Measurements from ENCODE around the gene ZBTB24.

Gene ZBTB24

GRCh38 chr6:109503327-109504224, 20.6 kb upstream of the ZBTB24 start:
- no peak for DNase-seq (ENCODE audit: extremely low read depth in 1 of 2, low read depth in 1 of 2)

- no peak for DNase-seq (ENCODE audit: extremely low read depth in 1 of 2, low read depth in 1 of 2)
These were observed 15.9 kb upstream of the ZBTB24 start for GRCh38 chr6:109498936-109499335.

DNA sequence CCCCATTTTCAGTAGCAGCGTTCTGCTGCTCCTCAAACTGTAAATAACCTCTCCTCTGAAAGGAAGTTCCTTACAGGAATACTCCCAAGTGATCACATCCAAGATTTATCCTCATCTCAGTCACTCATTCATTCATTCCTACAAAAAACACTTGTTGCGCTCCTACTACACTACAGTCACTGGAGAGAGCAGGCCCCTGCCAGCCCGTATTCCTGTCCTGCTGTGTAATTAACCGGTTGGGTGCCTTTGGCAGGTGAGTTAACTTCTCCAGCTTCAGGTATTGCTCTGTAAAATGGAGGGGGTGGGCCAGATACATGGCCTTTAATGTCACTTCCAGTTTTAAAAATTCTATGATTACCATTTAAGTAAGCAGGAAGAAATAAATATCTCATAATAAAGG, 15.0 kb upstream of the ZBTB24 start:
- no peak for DNase-seq (ENCODE audit: extremely low read depth in 1 of 2, low read depth in 1 of 2)

DNA sequence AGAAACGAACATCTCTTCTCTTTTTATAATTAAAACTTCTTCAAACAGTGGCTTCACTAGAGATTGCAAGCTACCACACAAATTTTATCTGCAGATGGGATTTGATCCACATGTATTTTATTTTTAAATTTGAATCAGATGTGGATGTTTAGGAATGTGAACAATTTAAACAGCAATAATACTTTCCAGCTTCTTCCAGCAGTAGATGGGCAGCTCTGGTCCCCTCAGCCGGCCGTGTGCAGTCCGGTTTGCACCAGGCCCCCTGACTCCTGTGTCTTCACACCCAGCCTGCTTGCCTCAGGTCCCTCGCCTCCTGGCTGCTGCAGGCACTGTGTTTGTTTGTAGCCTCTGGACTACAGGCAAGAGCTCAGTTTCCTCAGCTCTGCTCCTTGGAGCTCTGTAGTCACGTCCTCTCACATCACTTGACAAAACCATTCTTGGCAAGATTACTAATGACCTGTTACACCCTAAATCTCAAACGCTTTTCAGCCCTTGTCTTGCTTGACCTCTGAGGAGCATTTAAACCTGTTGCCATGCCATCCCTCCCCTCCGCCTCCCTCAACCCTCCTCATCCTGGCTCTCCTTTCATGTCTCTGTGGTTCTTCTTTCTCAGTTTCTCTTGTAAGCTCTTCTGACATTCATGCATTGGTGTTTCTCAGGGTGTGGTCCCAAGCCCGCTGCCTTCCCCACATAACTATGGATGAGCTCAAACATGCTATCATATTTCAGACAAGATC, 13.2 kb upstream of the ZBTB24 start:
- no peak for DNase-seq (ENCODE audit: extremely low read depth in 1 of 2, low read depth in 1 of 2)

DNA sequence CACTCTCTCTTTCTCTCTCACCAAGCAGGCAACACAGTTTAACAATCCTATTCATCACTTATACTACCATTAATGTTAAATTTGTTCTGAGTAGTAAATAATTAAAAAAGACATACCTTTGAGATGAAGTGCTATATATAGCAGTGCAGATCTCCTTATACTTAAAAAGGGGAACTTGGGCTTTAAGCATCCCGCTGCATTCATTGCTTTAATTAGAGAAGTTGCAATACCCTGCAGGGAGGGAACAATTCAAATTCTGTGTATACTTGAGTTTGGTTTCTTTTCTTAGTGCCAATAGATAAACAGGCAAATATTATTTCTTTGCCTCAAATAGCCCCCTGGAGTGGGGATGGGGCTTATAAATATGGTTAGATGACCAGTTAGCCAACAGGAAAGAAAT, 10.8 kb upstream of the ZBTB24 start:
- DNase-seq (ENCODE audit: extremely low read depth in 1 of 2, low read depth in 1 of 2), result no peak

GRCh38 chr6:109491207-109491938, 8.4 kb upstream of the ZBTB24 start:
- no peak for DNase-seq (ENCODE audit: extremely low read depth in 1 of 2, low read depth in 1 of 2)

GRCh38 chr6:109490713-109491112, 7.7 kb upstream of the ZBTB24 start:
- DNase-seq (ENCODE audit: extremely low read depth in 1 of 2, low read depth in 1 of 2), result no peak

- DNase-seq (ENCODE audit: extremely low read depth in 1 of 2, low read depth in 1 of 2), result no peak
These were observed 5.0 kb upstream of the ZBTB24 start for GRCh38 chr6:109488001-109488400.

DNA sequence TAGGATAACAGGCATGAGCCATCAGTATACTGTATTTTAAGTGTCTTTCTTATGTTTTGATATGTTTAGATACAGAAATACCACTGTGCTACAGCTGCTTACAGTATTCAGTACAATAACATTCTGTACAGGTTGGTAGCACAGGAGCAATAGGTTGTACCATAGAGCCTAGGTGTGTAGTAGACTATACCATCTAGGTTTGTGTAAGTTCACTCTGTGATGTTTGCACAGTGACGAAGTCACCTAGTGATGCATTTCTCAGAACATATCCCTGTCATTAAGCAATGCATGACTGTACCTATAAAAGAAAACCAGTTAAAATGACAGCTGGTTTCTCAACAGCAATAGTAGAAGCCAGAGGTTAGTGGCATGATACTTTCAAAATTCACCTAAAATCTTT, 3.0 kb upstream of the ZBTB24 start:
- no peak for DNase-seq (ENCODE audit: extremely low read depth in 1 of 2, low read depth in 1 of 2)

- DNase-seq (ENCODE audit: extremely low read depth in 1 of 2, low read depth in 1 of 2), result no peak
These were observed 2.4 kb upstream of the ZBTB24 start for GRCh38 chr6:109485266-109485935.

GRCh38 chr6:109484122-109484521, 1.1 kb upstream of the ZBTB24 start:
- DNase-seq (ENCODE audit: extremely low read depth in 1 of 2, low read depth in 1 of 2), result no peak

DNA sequence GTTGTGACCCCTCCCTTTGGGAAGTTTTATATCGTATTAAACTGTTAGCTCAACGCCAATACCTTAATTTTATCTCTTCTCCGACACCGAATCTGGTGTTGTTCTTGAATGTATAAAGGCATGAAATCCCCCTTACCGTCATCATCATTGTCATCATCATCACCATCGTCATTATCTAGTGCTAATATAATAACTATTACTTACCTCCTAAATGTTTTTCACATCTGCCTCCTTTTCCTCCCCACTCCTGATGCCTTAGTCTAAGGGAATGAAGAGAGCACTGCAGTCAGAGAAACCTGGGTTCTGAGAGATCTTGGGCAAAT, 677 bp upstream of the ZBTB24 start:
- DNase-seq (ENCODE audit: extremely low read depth in 1 of 2, low read depth in 1 of 2), result no peak

DNA sequence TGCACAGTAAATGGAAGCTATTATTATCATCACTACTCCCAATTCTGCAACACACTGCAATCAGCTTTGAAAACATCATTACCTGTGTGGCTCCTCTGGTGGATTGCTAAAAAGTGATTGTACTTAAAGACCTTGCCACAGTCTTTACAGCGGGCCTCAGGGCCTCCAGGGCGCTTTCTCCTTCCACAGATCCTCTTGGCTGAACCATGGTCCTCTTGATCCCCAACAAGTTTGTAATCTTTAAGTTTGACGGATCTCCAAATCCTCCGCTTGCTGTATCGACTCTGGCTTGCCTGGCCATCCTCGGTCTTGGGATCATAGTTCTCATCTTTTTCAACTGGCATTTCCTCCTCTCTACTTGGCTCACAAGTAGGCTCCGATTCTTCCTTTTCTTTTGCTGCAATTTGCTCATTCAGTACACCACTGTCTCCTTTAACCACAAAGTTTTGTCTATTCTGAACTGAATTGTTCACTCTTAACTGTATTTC, 2.0 kb downstream of the ZBTB24 start:
- DNase-seq (ENCODE audit: extremely low read depth in 1 of 2, low read depth in 1 of 2), result no peak

DNA sequence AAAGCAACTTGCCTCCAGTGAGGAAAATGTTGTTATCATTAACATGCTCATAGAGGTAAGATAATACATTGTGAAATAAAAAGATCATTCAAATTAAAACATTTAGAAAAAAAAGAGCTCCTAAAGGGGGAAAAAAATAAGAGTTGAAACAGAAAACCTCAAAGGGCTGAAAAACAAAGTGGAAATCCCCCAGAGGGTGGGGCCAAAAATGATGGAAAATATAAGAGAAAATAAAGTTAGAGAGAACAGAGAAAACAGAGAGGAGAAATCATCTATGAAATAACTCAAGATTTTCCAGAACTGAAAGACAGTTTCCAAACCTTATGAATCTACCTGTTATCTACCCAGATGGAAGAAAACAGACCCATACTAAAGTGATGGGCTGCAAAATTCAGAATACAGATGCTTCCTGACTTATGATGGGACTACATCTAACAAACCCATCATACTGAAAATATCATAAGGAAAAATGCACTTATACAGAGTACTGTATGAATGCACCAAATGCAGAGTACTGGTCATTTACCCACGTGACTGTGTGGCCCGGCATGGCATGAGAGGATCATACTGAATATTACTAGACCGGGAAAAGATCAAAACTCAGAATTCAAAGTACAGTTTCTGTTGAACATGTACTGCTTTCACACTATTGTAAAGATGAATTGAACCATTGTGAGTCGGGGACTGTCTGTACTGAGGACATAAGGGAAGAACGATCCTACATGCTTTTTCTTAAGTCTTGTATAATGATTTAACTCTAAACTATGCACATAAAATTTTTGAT, 4.0 kb downstream of the ZBTB24 start:
- DNase-seq (ENCODE audit: extremely low read depth in 1 of 2, low read depth in 1 of 2), result no peak

DNA sequence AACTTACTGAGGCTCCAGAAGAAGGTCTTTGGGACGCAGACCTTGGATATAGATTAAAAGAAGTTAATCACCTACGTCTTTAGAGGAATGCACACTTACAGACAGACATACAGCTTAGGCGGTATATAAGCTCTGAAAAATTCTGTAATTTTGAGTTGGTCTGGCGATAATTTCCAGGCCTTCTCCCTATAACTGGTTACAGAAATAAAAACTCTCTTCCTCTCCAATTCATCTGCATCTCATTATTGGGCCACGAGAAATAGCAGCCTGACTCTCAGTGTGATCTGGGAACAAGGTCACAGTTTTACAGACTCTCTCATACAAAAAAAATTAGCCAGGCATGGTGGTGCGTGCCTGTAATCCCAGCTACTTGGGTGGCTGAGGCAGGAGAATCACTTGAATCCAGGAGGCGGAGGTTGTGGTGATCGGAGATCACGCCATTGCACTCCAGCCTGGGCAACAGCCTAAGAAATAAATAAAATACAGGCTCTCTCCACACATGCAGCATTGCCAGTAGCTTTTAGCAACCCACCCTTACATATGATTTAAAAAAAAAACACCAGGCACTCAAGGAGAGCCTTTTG, 4.7 kb downstream of the ZBTB24 start:
- DNase-seq (ENCODE audit: extremely low read depth in 1 of 2, low read depth in 1 of 2), result no peak

- no peak for DNase-seq (ENCODE audit: extremely low read depth in 1 of 2, low read depth in 1 of 2)
These were observed 5.3 kb downstream of the ZBTB24 start for GRCh38 chr6:109477725-109478124.

- DNase-seq (ENCODE audit: extremely low read depth in 1 of 2, low read depth in 1 of 2), result no peak
These were observed 5.8 kb downstream of the ZBTB24 start for GRCh38 chr6:109477184-109477583.

DNA sequence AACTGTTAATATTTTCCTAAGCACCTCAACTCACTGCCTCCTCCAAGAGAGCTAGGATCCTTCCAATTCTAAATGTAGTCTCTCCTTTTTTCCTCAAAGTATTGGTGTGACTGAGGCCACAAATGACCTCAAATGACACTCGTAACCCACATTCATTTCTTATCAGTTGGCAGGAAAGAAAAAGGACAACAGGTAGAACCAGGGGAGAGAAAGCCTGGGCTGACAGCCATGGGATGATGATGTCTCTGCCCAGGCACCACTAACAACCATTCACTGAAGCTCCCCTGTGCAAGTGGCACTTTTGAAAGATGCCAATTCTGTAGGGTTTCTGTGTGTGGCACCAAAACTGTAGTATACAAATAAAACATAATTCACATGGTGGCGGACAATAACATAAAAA, 7.4 kb downstream of the ZBTB24 start:
- no peak for DNase-seq (ENCODE audit: extremely low read depth in 1 of 2, low read depth in 1 of 2)

GRCh38 chr6:109474995-109475394, 8.0 kb downstream of the ZBTB24 start:
- DNase-seq (ENCODE audit: extremely low read depth in 1 of 2, low read depth in 1 of 2), result no peak

DNA sequence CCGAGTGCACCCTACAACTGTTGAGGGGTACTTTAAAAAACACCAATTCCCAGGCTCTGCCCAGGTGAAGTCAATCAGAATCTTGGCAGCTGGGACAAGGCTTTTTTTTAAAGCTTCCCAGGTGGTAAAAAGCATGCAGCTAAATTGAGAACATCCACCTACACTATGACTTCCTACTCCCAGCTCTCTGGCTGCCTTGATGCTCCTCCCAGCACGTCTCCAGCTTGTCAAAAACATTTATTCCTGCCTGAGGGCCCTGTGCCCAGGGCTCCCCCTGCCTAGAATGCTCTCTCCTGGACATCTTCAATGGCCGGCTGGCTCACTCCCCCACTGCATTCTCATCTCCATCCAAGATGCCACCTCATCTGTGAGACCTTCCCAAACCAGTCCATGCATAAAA, 9.9 kb downstream of the ZBTB24 start:
- DNase-seq (ENCODE audit: extremely low read depth in 1 of 2, low read depth in 1 of 2), result no peak
